VCaP (cell line): ENCODE data around the gene EPM2A.

Experiments
- H3K27ac ChIP-seq: fragments of 450-650 bp; 2 replicates; pipeline ENCODE4 v1.5.1; 2017
- TF ChIP-seq, protein P1 (sequence below): fragments of 450-650 bp; conservative IDR thresholded peaks from 2 replicates; pipeline ENCODE4 v1.5.1; 2017; ENCODE audit warnings: mild to moderate bottlenecking, moderate library complexity

The EPM2A gene

DNA sequence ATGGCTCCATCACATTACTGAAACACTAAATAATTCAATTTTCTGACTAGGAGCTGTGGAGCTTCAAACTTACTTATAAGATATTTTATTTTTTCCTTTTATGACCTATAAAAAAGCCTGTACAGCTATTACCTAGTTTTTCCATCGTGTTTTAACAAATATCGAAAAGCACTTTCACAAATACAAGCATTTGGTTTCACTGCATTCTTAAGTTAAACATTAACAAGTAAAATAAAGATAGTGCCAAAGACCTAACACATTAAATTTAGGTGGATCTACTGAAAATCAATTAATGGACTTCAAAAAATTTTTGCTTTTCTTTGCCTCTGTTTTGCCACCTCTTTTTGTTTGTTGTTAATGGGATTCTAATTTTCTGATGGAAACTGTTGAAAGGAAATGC is 83.3 kb downstream of the EPM2A start:
- H3K27ac ChIP-seq, result peak overlapping the region; percentile 14; the same call in 1 of the 2 replicates
- TF ChIP-seq, protein P1, sequence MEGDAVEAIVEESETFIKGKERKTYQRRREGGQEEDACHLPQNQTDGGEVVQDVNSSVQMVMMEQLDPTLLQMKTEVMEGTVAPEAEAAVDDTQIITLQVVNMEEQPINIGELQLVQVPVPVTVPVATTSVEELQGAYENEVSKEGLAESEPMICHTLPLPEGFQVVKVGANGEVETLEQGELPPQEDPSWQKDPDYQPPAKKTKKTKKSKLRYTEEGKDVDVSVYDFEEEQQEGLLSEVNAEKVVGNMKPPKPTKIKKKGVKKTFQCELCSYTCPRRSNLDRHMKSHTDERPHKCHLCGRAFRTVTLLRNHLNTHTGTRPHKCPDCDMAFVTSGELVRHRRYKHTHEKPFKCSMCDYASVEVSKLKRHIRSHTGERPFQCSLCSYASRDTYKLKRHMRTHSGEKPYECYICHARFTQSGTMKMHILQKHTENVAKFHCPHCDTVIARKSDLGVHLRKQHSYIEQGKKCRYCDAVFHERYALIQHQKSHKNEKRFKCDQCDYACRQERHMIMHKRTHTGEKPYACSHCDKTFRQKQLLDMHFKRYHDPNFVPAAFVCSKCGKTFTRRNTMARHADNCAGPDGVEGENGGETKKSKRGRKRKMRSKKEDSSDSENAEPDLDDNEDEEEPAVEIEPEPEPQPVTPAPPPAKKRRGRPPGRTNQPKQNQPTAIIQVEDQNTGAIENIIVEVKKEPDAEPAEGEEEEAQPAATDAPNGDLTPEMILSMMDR, result no peak

DNA sequence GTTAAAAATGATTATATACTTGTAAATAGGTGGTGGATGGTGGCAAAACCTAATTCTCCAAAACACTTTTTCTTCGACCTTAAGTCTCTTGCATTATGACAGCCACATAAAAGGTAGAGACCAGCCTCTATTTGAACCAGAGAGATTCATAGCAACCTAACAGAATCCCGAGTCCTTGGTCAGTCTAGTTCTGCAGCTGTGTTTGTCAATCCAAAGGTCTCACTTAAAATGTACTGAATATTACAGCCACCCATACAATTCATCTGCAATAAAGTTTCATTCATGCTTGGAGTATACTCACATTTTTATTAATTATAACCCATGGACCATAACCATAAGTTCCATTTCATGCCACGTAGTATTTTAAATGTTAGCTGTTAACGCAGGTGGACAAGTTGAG is 87.2 kb downstream of the EPM2A start:
- TF ChIP-seq, protein P1, result no peak
- no peak overlapping the region for H3K27ac ChIP-seq

DNA sequence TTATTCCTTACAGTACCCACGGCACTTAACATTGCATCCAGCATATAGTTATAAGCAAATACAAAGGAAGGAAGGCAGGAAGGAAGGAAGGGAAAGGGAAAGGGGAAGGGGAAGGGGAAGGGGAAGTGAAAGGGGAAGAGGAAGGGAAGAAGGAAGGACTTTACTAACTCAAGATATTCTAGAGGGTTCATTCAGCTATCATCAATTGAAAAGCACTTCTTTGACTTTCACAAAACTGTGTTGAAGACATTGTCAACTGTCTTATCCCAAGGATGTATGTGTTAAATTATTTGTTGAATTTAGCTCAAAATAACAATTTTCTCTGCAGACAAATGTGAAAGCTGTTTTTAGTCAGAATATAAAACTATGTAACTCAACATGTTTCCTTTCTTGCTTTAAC is 87.7 kb downstream of the EPM2A start:
- H3K27ac ChIP-seq, result no peak overlapping the region
- TF ChIP-seq, protein P1, result no peak

DNA sequence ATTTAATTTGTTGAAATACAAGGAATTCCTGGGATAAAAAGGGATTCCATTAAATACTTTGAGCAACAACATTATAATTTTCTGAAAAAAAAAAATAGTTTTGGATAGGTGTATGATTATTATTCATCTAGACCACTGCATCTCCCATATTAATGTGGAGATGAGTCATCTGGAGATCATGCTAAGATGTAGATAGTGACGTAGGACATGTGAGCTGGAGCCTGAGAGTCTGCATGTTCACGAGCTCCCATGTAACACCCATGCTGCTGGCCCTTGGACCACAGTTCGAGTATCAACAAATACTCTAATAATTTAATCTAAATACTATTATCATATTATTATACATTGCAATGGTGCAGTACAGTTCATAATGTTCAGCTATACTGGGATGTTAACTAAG is 91.6 kb downstream of the EPM2A start:
- H3K27ac ChIP-seq, result no peak overlapping the region
- TF ChIP-seq, protein P1, result no peak

DNA sequence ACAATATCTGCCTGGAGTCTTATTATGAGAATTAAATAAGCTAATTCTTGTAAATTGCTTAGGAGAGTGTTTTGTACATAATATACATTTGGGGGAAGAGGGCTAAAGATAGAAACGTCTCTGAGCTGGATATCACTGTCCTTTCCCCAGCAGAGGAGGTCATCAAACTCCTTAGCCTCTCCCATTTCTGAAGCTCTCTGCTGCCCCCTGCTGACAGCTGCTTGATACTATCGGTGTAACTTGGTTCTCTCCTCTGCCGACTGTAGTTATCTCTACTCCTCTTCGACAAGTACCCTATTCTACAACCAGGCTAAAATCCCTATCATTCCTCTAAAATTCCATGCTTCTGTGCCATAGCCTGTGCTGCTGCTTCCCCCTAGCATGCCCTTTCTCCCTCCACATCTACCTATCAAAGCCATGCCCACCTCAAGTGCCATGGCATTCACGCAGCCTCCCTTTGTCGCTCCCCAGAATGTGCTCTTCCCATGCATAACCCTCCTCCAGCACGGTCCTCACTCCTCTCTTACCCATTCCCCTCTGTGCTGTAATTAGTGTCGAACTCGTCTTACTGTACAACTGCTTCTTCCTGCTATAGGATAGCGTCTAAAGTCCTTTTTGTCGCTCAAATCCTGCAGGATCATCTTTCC is 101.2 kb downstream of the EPM2A start:
- no peak overlapping the region for H3K27ac ChIP-seq
- TF ChIP-seq, protein P1, result peak; percentile 82

DNA sequence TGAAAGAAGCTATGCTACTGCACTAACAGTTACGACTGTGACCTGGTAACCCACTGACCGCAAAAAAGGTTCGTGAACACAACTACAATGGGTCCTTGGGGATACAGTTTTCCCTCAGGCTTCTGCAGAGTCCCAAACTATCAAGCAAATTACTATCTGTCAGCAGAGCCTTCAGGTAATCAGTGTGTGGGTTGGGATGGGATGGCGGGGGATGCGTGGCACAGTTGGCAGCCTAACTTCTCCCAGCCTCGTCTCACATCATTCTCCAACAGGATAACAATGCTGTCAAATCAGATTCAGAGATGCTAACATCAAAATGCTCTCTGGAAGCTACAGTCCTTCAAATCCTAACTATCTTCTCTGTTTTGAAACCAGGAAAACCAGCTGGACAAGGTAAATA is 102.3 kb downstream of the EPM2A start:
- H3K27ac ChIP-seq, result peak overlapping the region; percentile 6; the same call in 1 of the 2 replicates
- TF ChIP-seq, protein P1, result no peak

DNA sequence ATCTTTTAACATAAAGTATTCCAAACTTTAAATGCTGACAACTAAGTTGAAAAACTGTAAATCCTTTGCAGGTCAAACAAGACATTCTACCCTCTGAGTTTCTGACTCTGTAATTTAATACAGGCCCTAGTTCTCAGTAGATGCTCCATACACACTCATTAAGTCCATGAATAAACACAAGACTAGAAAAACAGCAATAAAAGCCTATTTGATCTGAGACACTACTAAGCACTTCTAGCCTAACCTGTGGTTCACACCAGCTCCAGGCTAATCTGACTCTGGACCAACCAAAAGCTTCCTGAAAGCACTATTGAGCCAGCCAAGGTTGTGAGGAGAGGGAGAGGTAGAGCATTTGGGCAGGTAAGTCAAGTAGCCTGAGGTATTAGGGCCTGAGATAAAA is 103.9 kb downstream of the EPM2A start:
- H3K27ac ChIP-seq, result peak overlapping the region; percentile 42
- TF ChIP-seq, protein P1, result no peak
